ENCODE results near the gene TMEM200A. TPM values are rescaled to one million over a fixed set of nuclear protein-coding genes. Genes with fewer than 3 reads are reported as not detected.

The TMEM200A gene
- total RNA-seq, 1 experiment from 2014 or later = 0.40 TPM

DNA sequence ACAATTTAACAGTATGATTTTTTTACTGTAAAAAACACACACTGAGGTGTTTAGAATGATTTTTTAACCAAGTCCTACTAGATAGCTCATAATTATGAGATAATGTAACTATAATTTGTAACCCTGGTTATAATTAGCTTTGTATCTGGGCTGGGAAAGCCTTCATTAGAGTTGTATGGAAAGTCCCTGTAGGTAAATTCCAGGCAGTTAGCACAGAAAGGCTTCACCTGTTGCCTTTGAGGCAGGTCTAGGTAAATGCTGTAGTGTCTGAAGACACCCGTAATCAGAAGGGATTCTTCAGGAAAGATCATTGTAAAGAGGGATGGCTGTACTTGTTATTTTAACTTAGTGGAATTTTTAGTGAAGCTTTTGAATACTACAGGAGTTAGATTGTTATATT, 1.9 kb downstream of the TMEM200A start:
- intact Hi-C loops (cut with micrococcal nuclease) = loop anchor here (5.0 kb wide), 1 partner anchor 330 kb away; no protein-coding TSS in a partner anchor
- Histone ChIP-seq H3K27me3 (ENCODE audit: low read length) (peaks cover 27% of the 10 kb centered on the region), H3K79me2 (ENCODE audit: low read length) (no peaks in the 10 kb centered on the region), H3K9ac (ENCODE audit: low read length) (no peak overlapping the region), H3K9me3 (ENCODE audit: low read length) (no peaks in the 10 kb centered on the region), H3K4me2 (ENCODE audit: low read length) (no peak overlapping the region), H3K36me3 (ENCODE audit: low read depth, low read length) (no peaks in the 10 kb centered on the region), H3F3A (ENCODE audit: low read length, unreplicated experiment) (no peaks in the 10 kb centered on the region), H2AFZ (ENCODE audit: low read length) (no peak overlapping the region), H4K20me1 (ENCODE audit: low read length) (no peaks in the 10 kb centered on the region), H3K4me3 (ENCODE audit: low read length) (no peak overlapping the region), H3K4me1 (ENCODE audit: insufficient read depth, low read length) (no peaks in the 10 kb centered on the region), H3K9me2 (replicated peaks; ENCODE audit: low read length) (no peaks in the 10 kb centered on the region), H3K27ac (ENCODE audit: low read length) (no peak overlapping the region)
- no peak for DNase-seq
- POLR2A ChIA-PET (ENCODE audit: unreplicated experiment) = no interaction called here
- no peak for TF ChIP-seq EZH2phosphoT487 (IDR thresholded peaks at IDR 0.05; ENCODE audit: borderline replicate concordance, low read length)
- TF ChIP-seq, protein P1, sequence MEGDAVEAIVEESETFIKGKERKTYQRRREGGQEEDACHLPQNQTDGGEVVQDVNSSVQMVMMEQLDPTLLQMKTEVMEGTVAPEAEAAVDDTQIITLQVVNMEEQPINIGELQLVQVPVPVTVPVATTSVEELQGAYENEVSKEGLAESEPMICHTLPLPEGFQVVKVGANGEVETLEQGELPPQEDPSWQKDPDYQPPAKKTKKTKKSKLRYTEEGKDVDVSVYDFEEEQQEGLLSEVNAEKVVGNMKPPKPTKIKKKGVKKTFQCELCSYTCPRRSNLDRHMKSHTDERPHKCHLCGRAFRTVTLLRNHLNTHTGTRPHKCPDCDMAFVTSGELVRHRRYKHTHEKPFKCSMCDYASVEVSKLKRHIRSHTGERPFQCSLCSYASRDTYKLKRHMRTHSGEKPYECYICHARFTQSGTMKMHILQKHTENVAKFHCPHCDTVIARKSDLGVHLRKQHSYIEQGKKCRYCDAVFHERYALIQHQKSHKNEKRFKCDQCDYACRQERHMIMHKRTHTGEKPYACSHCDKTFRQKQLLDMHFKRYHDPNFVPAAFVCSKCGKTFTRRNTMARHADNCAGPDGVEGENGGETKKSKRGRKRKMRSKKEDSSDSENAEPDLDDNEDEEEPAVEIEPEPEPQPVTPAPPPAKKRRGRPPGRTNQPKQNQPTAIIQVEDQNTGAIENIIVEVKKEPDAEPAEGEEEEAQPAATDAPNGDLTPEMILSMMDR (conservative IDR thresholded peaks at IDR 0.05; ENCODE audit: low read depth, low read length) = no peak
- no peak for TF ChIP-seq EZH2 (IDR thresholded peaks at IDR 0.05; ENCODE audit: low read length, unreplicated experiment)
- CTCF ChIA-PET = no interaction called here
- BruUV-seq (replicated peaks) = no TSS peak
- no peak for ATAC-seq

DNA sequence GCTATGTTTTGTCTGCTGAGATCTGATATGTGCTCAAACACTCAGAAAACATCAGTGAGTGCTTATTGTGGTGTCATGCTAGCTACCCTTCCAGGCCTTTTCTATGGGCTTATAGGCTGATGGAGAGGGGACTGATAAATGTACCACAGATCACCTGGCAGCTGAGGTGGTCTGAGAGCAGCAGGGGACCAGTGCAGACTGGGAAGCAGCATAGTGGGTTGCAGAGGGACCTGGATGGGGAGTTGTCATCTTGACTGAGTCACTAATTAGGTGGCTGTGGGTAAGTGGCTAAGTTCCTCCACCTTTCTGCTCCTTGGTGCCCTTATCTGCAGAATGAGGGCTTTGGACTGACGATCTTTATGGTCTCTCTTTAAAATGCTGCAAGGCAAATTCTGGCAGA, 2.8 kb downstream of the TMEM200A start:
- Histone ChIP-seq H3K79me2 (ENCODE audit: low read length) (no peaks in the 10 kb centered on the region), H3K27ac (ENCODE audit: low read length) (no peak overlapping the region), H3K27me3 (ENCODE audit: low read length) (peaks cover 27% of the 10 kb centered on the region), H3K36me3 (ENCODE audit: low read depth, low read length) (no peaks in the 10 kb centered on the region), H3K9ac (ENCODE audit: low read length) (no peak overlapping the region), H2AFZ (ENCODE audit: low read length) (no peak overlapping the region), H3K4me3 (ENCODE audit: low read length) (no peak overlapping the region), H3K4me1 (ENCODE audit: insufficient read depth, low read length) (no peaks in the 10 kb centered on the region), H3K9me3 (ENCODE audit: low read length) (no peaks in the 10 kb centered on the region), H3K9me2 (replicated peaks; ENCODE audit: low read length) (no peaks in the 10 kb centered on the region), H4K20me1 (ENCODE audit: low read length) (no peaks in the 10 kb centered on the region), H3K4me2 (ENCODE audit: low read length) (no peak overlapping the region), H3F3A (ENCODE audit: low read length, unreplicated experiment) (no peaks in the 10 kb centered on the region)
- ChIA-PET POLR2A (ENCODE audit: unreplicated experiment) (no interaction called here), CTCF (no interaction called here)
- no TSS peak for BruUV-seq (replicated peaks)
- intact Hi-C loops (cut with micrococcal nuclease) = loop anchor here (5.0 kb wide), 1 partner anchor 329 kb away; no protein-coding TSS in a partner anchor
- DNase-seq (no peak), ATAC-seq (no peak)
- no peak for TF ChIP-seq EZH2phosphoT487 (IDR thresholded peaks at IDR 0.05; ENCODE audit: borderline replicate concordance, low read length)
- TF ChIP-seq EZH2 (IDR thresholded peaks at IDR 0.05; ENCODE audit: low read length, unreplicated experiment) = no peak
- TF ChIP-seq, protein P1 (conservative IDR thresholded peaks at IDR 0.05; ENCODE audit: low read depth, low read length) = no peak

DNA sequence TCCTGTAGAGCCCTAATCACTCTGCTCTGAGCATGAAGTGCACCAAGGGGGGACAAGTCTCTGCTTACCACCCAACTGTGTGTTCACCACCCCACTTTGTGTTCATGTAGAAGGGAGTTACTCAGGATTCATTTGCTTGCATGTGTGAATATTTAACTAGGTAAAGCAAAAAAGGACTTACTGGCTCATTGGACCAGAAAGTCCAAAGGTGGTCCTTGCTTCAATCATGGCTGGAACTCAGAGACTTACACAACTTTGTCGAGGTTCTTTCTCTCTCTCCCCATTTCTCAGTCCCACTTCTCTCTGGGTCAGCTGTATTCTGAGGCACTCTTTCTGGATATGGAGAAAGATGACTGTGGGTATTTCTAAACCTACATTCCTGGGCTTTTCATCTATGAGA, 4.0 kb downstream of the TMEM200A start:
- Histone ChIP-seq H3K4me2 (ENCODE audit: low read length) (no peak overlapping the region), H4K20me1 (ENCODE audit: low read length) (no peaks in the 10 kb centered on the region), H3K9ac (ENCODE audit: low read length) (no peak overlapping the region), H3K9me2 (replicated peaks; ENCODE audit: low read length) (no peaks in the 10 kb centered on the region), H3K79me2 (ENCODE audit: low read length) (no peaks in the 10 kb centered on the region), H3K36me3 (ENCODE audit: low read depth, low read length) (no peaks in the 10 kb centered on the region), H3K27ac (ENCODE audit: low read length) (no peak overlapping the region), H3F3A (ENCODE audit: low read length, unreplicated experiment) (no peaks in the 10 kb centered on the region), H3K4me1 (ENCODE audit: insufficient read depth, low read length) (no peaks in the 10 kb centered on the region), H2AFZ (ENCODE audit: low read length) (no peak overlapping the region), H3K27me3 (ENCODE audit: low read length) (peaks cover 27% of the 10 kb centered on the region), H3K9me3 (ENCODE audit: low read length) (no peaks in the 10 kb centered on the region), H3K4me3 (ENCODE audit: low read length) (no peak overlapping the region)
- TF ChIP-seq EZH2phosphoT487 (IDR thresholded peaks at IDR 0.05; ENCODE audit: borderline replicate concordance, low read length) (no peak), EZH2 (IDR thresholded peaks at IDR 0.05; ENCODE audit: low read length, unreplicated experiment) (no peak)
- TF ChIP-seq, protein P1 (conservative IDR thresholded peaks at IDR 0.05; ENCODE audit: low read depth, low read length) = no peak
- CTCF ChIA-PET = no interaction called here
- POLR2A ChIA-PET (ENCODE audit: unreplicated experiment) = no interaction called here
- ATAC-seq = no peak
- DNase-seq = no peak
- intact Hi-C loops (cut with micrococcal nuclease) = loop anchor here (5.0 kb wide), 1 partner anchor 327 kb away; no protein-coding TSS in a partner anchor
- no TSS peak for BruUV-seq (replicated peaks)
